Activated CD4-positive, alpha-beta T cell treated with anti-CD3 and anti-CD28 coated beads, Interleukin-2, amount 50 U/mL, for 4 hours (primary cell): ENCODE measurements around the gene CACNA1B.
"Not testable (repeated sequence)": the region's sequence is repeated elsewhere in the genome, so short reads cannot be mapped to it uniquely, and the experiment has no call there.

Experiments used
- DNase-seq, 2 experiments: peaks; one replicate each; pipeline ENCODE4 v3.0.0-alpha.2; 2020

The CACNA1B gene

GRCh38 chr9:138078846-138079245 lies 201.3 kb downstream of the CACNA1B start:
- no peak for DNase-seq

- DNase-seq = no peak
Observed at GRCh38 chr9:138080979-138081378, 203.4 kb downstream of the CACNA1B start.

GRCh38 chr9:138082918-138083636 lies 205.5 kb downstream of the CACNA1B start:
- DNase-seq = no peak

- DNase-seq = no peak
Observed at GRCh38 chr9:138083873-138084272, 206.3 kb downstream of the CACNA1B start.

- DNase-seq = no peak
Observed at GRCh38 chr9:138085568-138085967, 208.0 kb downstream of the CACNA1B start.

- DNase-seq = not testable (repeated sequence)
Observed at GRCh38 chr9:138092057-138092456, 214.5 kb downstream of the CACNA1B start.

- DNase-seq = no peak
Observed at GRCh38 chr9:138094028-138094427, 216.4 kb downstream of the CACNA1B start.

GRCh38 chr9:138095813-138096518 lies 218.4 kb downstream of the CACNA1B start:
- DNase-seq = no peak

GRCh38 chr9:138096519-138096845 lies 218.9 kb downstream of the CACNA1B start:
- DNase-seq = no peak

GRCh38 chr9:138097501-138097991 lies 220.0 kb downstream of the CACNA1B start:
- no peak for DNase-seq

GRCh38 chr9:138098116-138098907 lies 220.7 kb downstream of the CACNA1B start:
- DNase-seq = no peak

- no peak for DNase-seq
Observed at GRCh38 chr9:138098908-138099791, 221.6 kb downstream of the CACNA1B start.

- DNase-seq = no peak
Observed at GRCh38 chr9:138099803-138100598, 222.4 kb downstream of the CACNA1B start.

GRCh38 chr9:138100711-138101350 lies 223.2 kb downstream of the CACNA1B start:
- DNase-seq = no peak

- no peak for DNase-seq
Observed at GRCh38 chr9:138101444-138102234, 224.1 kb downstream of the CACNA1B start.

- DNase-seq = no peak
Observed at GRCh38 chr9:138102246-138103051, 224.9 kb downstream of the CACNA1B start.

GRCh38 chr9:138103111-138103848 lies 225.7 kb downstream of the CACNA1B start:
- no peak for DNase-seq

- DNase-seq = no peak
Observed at GRCh38 chr9:138103849-138104206, 226.2 kb downstream of the CACNA1B start.
